Stomach (tissue), 4 donors: ENCODE measurements around the gene ERC2.

Source experiments
- CTCF ChIP-seq, 7 experiments: fragments of 450-650 bp in 4 of 7; fragments of 200-600 bp in 3 of 7; sonication (generic) in 3 of 7; IDR thresholded peaks; one replicate each; pipeline ENCODE4 v1.5.1; 2016 to 2019; ENCODE audit warnings: antibody characterized with exemption in 7 of 7, control low read depth in 2 of 7, mild to moderate bottlenecking in 1 of 7
- EP300 ChIP-seq: sonication (generic); formaldehyde crosslinking; IDR thresholded peaks from one replicate; pipeline ENCODE4 v1.6.1; 2017; ENCODE audit warnings: antibody characterized with exemption
- POLR2A ChIP-seq, 4 donors: fragments of 450-650 bp; IDR thresholded peaks; one replicate each; pipeline ENCODE4 v1.6.1; 2016; ENCODE audit warnings: antibody characterized with exemption in 4 of 4, control low read depth in 2 of 4, mild to moderate bottlenecking in 1 of 4, moderate library complexity in 1 of 4

- TF ChIP-seq POLR2A (IDR thresholded peaks at IDR 0.05), result no peak
- TF ChIP-seq CTCF (IDR thresholded peaks at IDR 0.05), result no peak
- TF ChIP-seq EP300, result no peak
Measured at GRCh38 chr3:55804170-55805095, 663.8 kb downstream of the ERC2 start.
